DMS79 treated with DMSO at 0.1 percent for 48 hours (cell line): ENCODE measurements around the gene EMILIN2.

Source experiments
- DNase-seq: peaks from one replicate; lab custom pipeline; 2025; lab: John Stamatoyannopoulos, UW

The EMILIN2 gene

GRCh38 chr18:2878656-2879330 is 32.0 kb downstream of the EMILIN2 start:
- no peak for DNase-seq

- DNase-seq: peak; percentile 11
Observed at GRCh38 chr18:2879889-2880288, 33.1 kb downstream of the EMILIN2 start.

- no peak for DNase-seq
Observed at GRCh38 chr18:2880473-2880872, 33.7 kb downstream of the EMILIN2 start.

GRCh38 chr18:2881088-2881839 is 34.5 kb downstream of the EMILIN2 start:
- DNase-seq: peak; percentile 90

- DNase-seq: peak; percentile 54
Observed at GRCh38 chr18:2881840-2882195, 35.0 kb downstream of the EMILIN2 start.

- DNase-seq: no peak
Observed at GRCh38 chr18:2882201-2882600, 35.4 kb downstream of the EMILIN2 start.

GRCh38 chr18:2883076-2883735 is 36.4 kb downstream of the EMILIN2 start:
- peak; percentile 92 for DNase-seq

GRCh38 chr18:2884706-2885285 is 38.0 kb downstream of the EMILIN2 start:
- DNase-seq: no peak

GRCh38 chr18:2887470-2887869 is 40.7 kb downstream of the EMILIN2 start:
- no peak for DNase-seq

GRCh38 chr18:2889761-2890192 is 43.0 kb downstream of the EMILIN2 start:
- no peak for DNase-seq

- DNase-seq: no peak
Observed at GRCh38 chr18:2890606-2891005, 43.8 kb downstream of the EMILIN2 start.

- no peak for DNase-seq
Observed at GRCh38 chr18:2891526-2892431, 45.0 kb downstream of the EMILIN2 start.

GRCh38 chr18:2893056-2893455 is 46.2 kb downstream of the EMILIN2 start:
- DNase-seq: no peak

- no peak for DNase-seq
Observed at GRCh38 chr18:2893676-2894075, 46.9 kb downstream of the EMILIN2 start.

GRCh38 chr18:2894131-2894840 is 47.5 kb downstream of the EMILIN2 start:
- DNase-seq: no peak

GRCh38 chr18:2894841-2895370 is 48.1 kb downstream of the EMILIN2 start:
- no peak for DNase-seq

- no peak for DNase-seq
Observed at GRCh38 chr18:2895391-2895790, 48.6 kb downstream of the EMILIN2 start.

- DNase-seq: no peak
Observed at GRCh38 chr18:2896990-2897389, 50.2 kb downstream of the EMILIN2 start.

- no peak for DNase-seq
Observed at GRCh38 chr18:2897448-2898185, 50.8 kb downstream of the EMILIN2 start.

GRCh38 chr18:2898186-2898640 is 51.4 kb downstream of the EMILIN2 start:
- no peak for DNase-seq
